ENCODE results near the gene TNNT3. TPM values are rescaled to one million over a fixed set of nuclear protein-coding genes. Genes with fewer than 3 reads are reported as not detected.

TNNT3 gene
- total and polyA plus RNA-seq, 2 experiments from 2014 or later: not detected

- no peaks in the 10 kb centered on the region for H3K79me2 ChIP-seq (ENCODE audit: insufficient read depth)
- H3K4me2 ChIP-seq (ENCODE audit: unreplicated experiment): no peak overlapping the region
- in situ Hi-C loops (cut with MboI): no loop called here
- no peaks in the 10 kb centered on the region for H3K27me3 ChIP-seq (replicated peaks; ENCODE audit: insufficient read depth)
- no CpG with 5 or more reads among the region's 24 CpGs for WGBS, 2 experiments (ENCODE audit: low coverage in 1 of 2, low lambda C conversion rate in 2 of 2, missing lambda C conversion rate in 2 of 2)
- H3K9ac ChIP-seq: no peak overlapping the region
- H3K9me3 ChIP-seq (ENCODE audit: low read depth): no peaks in the 10 kb centered on the region
- no peaks in the 10 kb centered on the region for H3K4me1 ChIP-seq (ENCODE audit: insufficient read depth)
- DNase-seq: no peak
- no peak overlapping the region for H2AFZ ChIP-seq
- H3K36me3 ChIP-seq (ENCODE audit: low read depth): no peaks in the 10 kb centered on the region
- H4K20me1 ChIP-seq (ENCODE audit: insufficient read depth): no peaks in the 10 kb centered on the region
- H3K9me2 ChIP-seq (ENCODE audit: insufficient read depth): no peaks in the 10 kb centered on the region
- no peak overlapping the region for H3K27ac ChIP-seq
- no peaks in the 10 kb centered on the region for H3F3A ChIP-seq (ENCODE audit: insufficient read depth)
- H3K4me3 ChIP-seq: no peak overlapping the region
- TF ChIP-seq EZH2phosphoT487 (IDR thresholded peaks at IDR 0.05; ENCODE audit: insufficient read depth, low read depth) (no peak), EZH2 (IDR thresholded peaks at IDR 0.05; ENCODE audit: insufficient read depth, poor library complexity, severe bottlenecking) (no peak)
Measured at GRCh38 chr11:1968454-1969002, 49.0 kb downstream of the TNNT3 start.

GRCh38 chr11:1969035-1969434 is 49.5 kb downstream of the TNNT3 start:
- H3K36me3 ChIP-seq (ENCODE audit: low read depth): no peaks in the 10 kb centered on the region
- H3K4me3 ChIP-seq: no peak overlapping the region
- H3K9me2 ChIP-seq (ENCODE audit: insufficient read depth): no peaks in the 10 kb centered on the region
- no peaks in the 10 kb centered on the region for H3K4me1 ChIP-seq (ENCODE audit: insufficient read depth)
- H3K9ac ChIP-seq: no peak overlapping the region
- H3K4me2 ChIP-seq (ENCODE audit: unreplicated experiment): no peak overlapping the region
- H3K9me3 ChIP-seq (ENCODE audit: low read depth): no peaks in the 10 kb centered on the region
- H3K27ac ChIP-seq: no peak overlapping the region
- H4K20me1 ChIP-seq (ENCODE audit: insufficient read depth): no peaks in the 10 kb centered on the region
- no peak overlapping the region for H2AFZ ChIP-seq
- H3K27me3 ChIP-seq (replicated peaks; ENCODE audit: insufficient read depth): no peaks in the 10 kb centered on the region
- no CpG with 5 or more reads among the region's 21 CpGs for WGBS, 2 experiments (ENCODE audit: low coverage in 1 of 2, low lambda C conversion rate in 2 of 2, missing lambda C conversion rate in 2 of 2)
- in situ Hi-C loops (cut with MboI): no loop called here
- no peaks in the 10 kb centered on the region for H3K79me2 ChIP-seq (ENCODE audit: insufficient read depth)
- no peak for DNase-seq
- TF ChIP-seq EZH2phosphoT487 (IDR thresholded peaks at IDR 0.05; ENCODE audit: insufficient read depth, low read depth) (no peak), EZH2 (IDR thresholded peaks at IDR 0.05; ENCODE audit: insufficient read depth, poor library complexity, severe bottlenecking) (no peak)
- no peaks in the 10 kb centered on the region for H3F3A ChIP-seq (ENCODE audit: insufficient read depth)

- H3K9me2 ChIP-seq (ENCODE audit: insufficient read depth): no peaks in the 10 kb centered on the region
- in situ Hi-C loops (cut with MboI): no loop called here
- DNase-seq: no peak
- no peak overlapping the region for H2AFZ ChIP-seq
- H3K9ac ChIP-seq: no peak overlapping the region
- no peaks in the 10 kb centered on the region for H4K20me1 ChIP-seq (ENCODE audit: insufficient read depth)
- no peaks in the 10 kb centered on the region for H3F3A ChIP-seq (ENCODE audit: insufficient read depth)
- no peaks in the 10 kb centered on the region for H3K4me1 ChIP-seq (ENCODE audit: insufficient read depth)
- H3K27me3 ChIP-seq (replicated peaks; ENCODE audit: insufficient read depth): no peaks in the 10 kb centered on the region
- H3K4me2 ChIP-seq (ENCODE audit: unreplicated experiment): no peak overlapping the region
- TF ChIP-seq EZH2 (IDR thresholded peaks at IDR 0.05; ENCODE audit: insufficient read depth, poor library complexity, severe bottlenecking): no peak
- TF ChIP-seq EZH2phosphoT487 (IDR thresholded peaks at IDR 0.05; ENCODE audit: insufficient read depth, low read depth): no peak
- H3K27ac ChIP-seq: no peak overlapping the region
- H3K36me3 ChIP-seq (ENCODE audit: low read depth): no peaks in the 10 kb centered on the region
- no peaks in the 10 kb centered on the region for H3K9me3 ChIP-seq (ENCODE audit: low read depth)
- no peak overlapping the region for H3K4me3 ChIP-seq
- no CpG with 5 or more reads among the region's 23 CpGs for WGBS, 2 experiments (ENCODE audit: low coverage in 1 of 2, low lambda C conversion rate in 2 of 2, missing lambda C conversion rate in 2 of 2)
- H3K79me2 ChIP-seq (ENCODE audit: insufficient read depth): no peaks in the 10 kb centered on the region
Measured at GRCh38 chr11:1969776-1970175, 50.3 kb downstream of the TNNT3 start.

GRCh38 chr11:1970956-1971355 is 51.5 kb downstream of the TNNT3 start:
- no peak for DNase-seq
- Histone ChIP-seq H3K4me3 (no peak overlapping the region), H3F3A (ENCODE audit: insufficient read depth) (no peaks in the 10 kb centered on the region), H3K4me1 (ENCODE audit: insufficient read depth) (no peaks in the 10 kb centered on the region), H3K9me2 (ENCODE audit: insufficient read depth) (no peaks in the 10 kb centered on the region), H3K36me3 (ENCODE audit: low read depth) (no peaks in the 10 kb centered on the region), H3K9ac (no peak overlapping the region), H3K9me3 (ENCODE audit: low read depth) (no peaks in the 10 kb centered on the region), H3K27me3 (replicated peaks; ENCODE audit: insufficient read depth) (no peaks in the 10 kb centered on the region), H4K20me1 (ENCODE audit: insufficient read depth) (no peaks in the 10 kb centered on the region), H3K27ac (no peak overlapping the region), H3K4me2 (ENCODE audit: unreplicated experiment) (no peak overlapping the region), H3K79me2 (ENCODE audit: insufficient read depth) (no peaks in the 10 kb centered on the region), H2AFZ (no peak overlapping the region)
- WGBS, 2 experiments (ENCODE audit: low coverage in 1 of 2, low lambda C conversion rate in 2 of 2, missing lambda C conversion rate in 2 of 2): 72 to 88% methylated on average over 6 to 8 of the region's 15 CpGs
- in situ Hi-C loops (cut with MboI): no loop called here
- TF ChIP-seq EZH2 (IDR thresholded peaks at IDR 0.05; ENCODE audit: insufficient read depth, poor library complexity, severe bottlenecking) (no peak), EZH2phosphoT487 (IDR thresholded peaks at IDR 0.05; ENCODE audit: insufficient read depth, low read depth) (no peak)

- no peak overlapping the region for H3K9ac ChIP-seq
- H3K27ac ChIP-seq: no peak overlapping the region
- H3K4me3 ChIP-seq: no peak overlapping the region
- H3K79me2 ChIP-seq (ENCODE audit: insufficient read depth): no peaks in the 10 kb centered on the region
- H3F3A ChIP-seq (ENCODE audit: insufficient read depth): no peaks in the 10 kb centered on the region
- no peaks in the 10 kb centered on the region for H3K36me3 ChIP-seq (ENCODE audit: low read depth)
- no CpG with 5 or more reads among the region's 13 CpGs for WGBS, 2 experiments (ENCODE audit: low coverage in 1 of 2, low lambda C conversion rate in 2 of 2, missing lambda C conversion rate in 2 of 2)
- H3K4me2 ChIP-seq (ENCODE audit: unreplicated experiment): no peak overlapping the region
- H3K27me3 ChIP-seq (replicated peaks; ENCODE audit: insufficient read depth): no peaks in the 10 kb centered on the region
- no peaks in the 10 kb centered on the region for H3K4me1 ChIP-seq (ENCODE audit: insufficient read depth)
- TF ChIP-seq EZH2 (IDR thresholded peaks at IDR 0.05; ENCODE audit: insufficient read depth, poor library complexity, severe bottlenecking) (no peak), EZH2phosphoT487 (IDR thresholded peaks at IDR 0.05; ENCODE audit: insufficient read depth, low read depth) (no peak)
- DNase-seq: no peak
- H4K20me1 ChIP-seq (ENCODE audit: insufficient read depth): no peaks in the 10 kb centered on the region
- no peaks in the 10 kb centered on the region for H3K9me3 ChIP-seq (ENCODE audit: low read depth)
- no peak overlapping the region for H2AFZ ChIP-seq
- in situ Hi-C loops (cut with MboI): no loop called here
- no peaks in the 10 kb centered on the region for H3K9me2 ChIP-seq (ENCODE audit: insufficient read depth)
Measured at GRCh38 chr11:1975185-1975584, 55.7 kb downstream of the TNNT3 start.
